T-cell (primary cell): ENCODE data around the gene NECTIN4. TPM values are rescaled to one million over a fixed set of nuclear protein-coding genes. Genes with fewer than 3 reads are reported as not detected.
"Not testable (repeated sequence)": the region's sequence is repeated elsewhere in the genome, so short reads cannot be mapped to it uniquely, and the experiment has no call there.

ENCODE experiments used
- ATAC-seq, 4 experiments: fragments of 200-7000 bp in 3 of 4; fragments of 150-1000 bp in 1 of 4; cut with Tn5 transposase; replicated peaks in 1 of 4; 1 replicate in 3 of 4; 2 replicates in 1 of 4; pipeline ENCODE4 v1.10.0; 2021; ENCODE audit warnings: moderate library complexity in 3 of 4, mild to moderate bottlenecking in 2 of 4, moderate number of reproducible peaks in 1 of 4
- CTCF ChIA-PET, 2 donors: fragments of 300-600 bp; sonication (Branson Sonifier 250); formaldehyde crosslinking; loops; one replicate each; lab custom pipeline; 2022; ENCODE audit warnings: antibody characterized with exemption in 2 of 2; lab: Charles Lee
- POLR2A ChIA-PET, 2 donors: fragments of 300-600 bp; sonication (Branson Sonifier 250); formaldehyde crosslinking; loops; one replicate each; lab custom pipeline; 2022; ENCODE audit warnings: antibody characterized with exemption in 2 of 2; lab: Charles Lee
- DNase-seq, 35 experiments: peaks; one replicate each; pipeline versions ENCODE4 v3.0.0 to v3.0.0-alpha.2; 2013 to 2023
- H3K27ac ChIP-seq: one replicate; pipeline ENCODE4 v1.5.1; 2013; ENCODE audit warnings: low read length
- H3K27me3 ChIP-seq, 2 experiments: replicated peaks in 1 of 2; 1 replicate in 1 of 2; 2 replicates in 1 of 2; pipeline versions ENCODE4 v1.6.1 to v1.7.0; 2013; ENCODE audit warnings: low read length in 1 of 2, mixed read lengths in 1 of 2; ENCODE audit not compliant: control insufficient read depth in 2 of 2, insufficient read depth in 2 of 2; ENCODE audit errors: extremely low read depth in 1 of 2
- H3K36me3 ChIP-seq, 2 donors: 1 replicate in 1 of 2; 2 replicates in 1 of 2; pipeline versions ENCODE4 v1.6.1 to v1.7.0; 2013; ENCODE audit warnings: low read length in 1 of 2; ENCODE audit not compliant: control insufficient read depth in 2 of 2, insufficient read depth in 1 of 2; ENCODE audit errors: extremely low read depth in 1 of 2
- H3K4me1 ChIP-seq, 2 experiments: 1 replicate in 1 of 2; 2 replicates in 1 of 2; pipeline versions ENCODE4 v1.6.1 to v1.7.0; 2013; ENCODE audit warnings: low read length in 2 of 2, mixed read lengths in 1 of 2; ENCODE audit not compliant: insufficient read depth in 2 of 2, control insufficient read depth in 1 of 2; ENCODE audit errors: extremely low read depth in 1 of 2
- H3K4me3 ChIP-seq, 2 donors: 1 replicate in 1 of 2; 2 replicates in 1 of 2; pipeline versions ENCODE4 v1.5.1 to v1.7.0; 2013; ENCODE audit warnings: mild to moderate bottlenecking in 2 of 2, low read length in 1 of 2, moderate library complexity in 1 of 2; ENCODE audit not compliant: control insufficient read depth in 1 of 2; ENCODE audit errors: extremely low read depth in 1 of 2
- H3K9me3 ChIP-seq: 2 replicates; pipeline ENCODE4 v1.7.0; 2013
- H3K27ac Mint-ChIP-seq, 2 donors: one replicate each; pipeline ENCODE4 v1.8.0; 2020 to 2021; ENCODE audit warnings: mild to moderate bottlenecking in 2 of 2, mixed read lengths in 2 of 2
- H3K27me3 Mint-ChIP-seq, 2 donors: one replicate each; pipeline ENCODE4 v1.8.0; 2021 to 2022; ENCODE audit warnings: mixed read lengths in 2 of 2
- H3K36me3 Mint-ChIP-seq: one replicate; pipeline ENCODE4 v1.8.0; 2021; ENCODE audit warnings: mixed read lengths
- H3K4me1 Mint-ChIP-seq, 3 donors: one replicate each; pipeline ENCODE4 v1.8.0; 2020 to 2022; ENCODE audit warnings: mixed read lengths in 3 of 3, mild to moderate bottlenecking in 1 of 3
- H3K4me3 Mint-ChIP-seq, 3 donors: one replicate each; pipeline ENCODE4 v1.8.0; 2020 to 2022; ENCODE audit warnings: mild to moderate bottlenecking in 3 of 3, mixed read lengths in 3 of 3, moderate library complexity in 3 of 3
- H3K9me3 Mint-ChIP-seq, 3 donors: one replicate each; pipeline ENCODE4 v1.8.0; 2020 to 2022; ENCODE audit warnings: mixed read lengths in 3 of 3
- WGBS: methylation state at CpG from one replicate; pipeline ENCODE4 v1.1.5; 2013; ENCODE audit warnings: missing lambda C conversion rate; ENCODE audit not compliant: insufficient coverage; 5-methylcytosine and 5-hydroxymethylcytosine counted together
- total RNA-seq, 35 experiments: library from RNA in 6 of 35; stranded (reverse) in 6 of 35; fragments of 120-200 nt in 1 of 35; gene quantifications; one replicate each; pipeline versions ENCODE4 v1.2.1 to v1.2.4 and lab custom pipeline; 2013 to 2026

NECTIN4 gene
- total RNA-seq, 5 donors from 2014 or later (not counting 1 experiment from before 2014, with no cell fraction given), result 0.06 TPM; not detected in 4

DNA sequence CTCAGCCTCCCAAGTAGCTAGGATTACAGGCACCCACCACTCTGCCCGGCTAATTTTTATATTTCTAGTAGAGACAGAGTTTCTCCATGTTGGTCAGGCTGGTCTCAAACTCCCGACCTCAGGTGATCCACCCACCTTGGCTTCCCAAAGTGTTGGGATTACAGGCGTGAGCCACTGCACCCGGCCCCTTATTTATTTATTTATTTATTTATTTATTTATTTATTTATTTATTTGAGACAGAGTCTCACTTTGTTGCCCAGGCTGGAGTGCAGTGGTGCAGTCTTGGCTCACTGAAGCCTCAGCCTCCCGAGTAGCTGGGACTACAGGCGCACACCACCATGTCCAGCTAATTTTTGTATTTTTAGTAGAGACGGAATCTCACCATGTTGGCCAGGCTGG lies 23.7 kb downstream of the NECTIN4 start:
- not testable (repeated sequence) for H3K9me3 ChIP-seq, DNase-seq, H3K27ac ChIP-seq, ATAC-seq, H3K9me3 Mint-ChIP-seq, H3K4me3 ChIP-seq, H3K27me3 Mint-ChIP-seq, H3K27me3 ChIP-seq
- peak overlapping the region; percentile 36 to 87 for H3K27ac Mint-ChIP-seq
- Histone ChIP-seq H3K4me1 (peaks cover 36 to 81% of the 10 kb centered on the region in 2 experiments), H3K36me3 (peaks cover 0 to 44% of the 10 kb centered on the region in 2 donors)
- peaks cover 76 to 85% (median 76%) of the 10 kb centered on the region in 3 donors for H3K4me1 Mint-ChIP-seq
- peak overlapping the region; percentile 43 to 100 (median 100) for H3K4me3 Mint-ChIP-seq
- ChIA-PET POLR2A (interaction anchor here in 1 of 2 donors (0.6 kb wide), 1 partner anchor 291 kb away, joined by 4 read pairs; no protein-coding TSS in a partner anchor), CTCF (interaction anchor here (0.7 to 1.4 kb wide), 3 partner anchors 20 to 32 kb away, joined by 3 read pairs; partner anchors contain the start of gene USF1 (in 1 of the 2))
- WGBS, result 78% methylated on average over 2 of the region's 7 CpGs
- H3K36me3 Mint-ChIP-seq, result peaks cover 29% of the 10 kb centered on the region

DNA sequence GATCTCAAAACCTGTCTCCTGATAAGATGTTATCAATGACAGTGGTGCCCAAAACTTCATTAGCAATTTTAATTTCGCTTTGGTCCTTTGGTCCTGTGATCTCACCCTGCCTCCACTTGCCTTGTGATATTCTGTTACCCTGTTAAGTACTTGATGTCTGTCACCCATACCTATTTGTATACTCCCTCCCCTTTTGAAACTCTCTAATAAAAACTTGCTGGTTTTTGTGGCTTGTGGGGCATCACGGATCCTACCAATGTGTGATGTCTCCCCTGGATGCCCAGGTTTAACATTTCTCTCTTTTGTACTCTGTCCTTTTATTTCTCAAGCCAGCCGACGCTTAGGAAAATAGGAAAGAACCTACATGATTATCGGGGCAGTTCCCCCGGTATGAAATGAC lies 25.4 kb downstream of the NECTIN4 start:
- Histone ChIP-seq H3K4me1 (peaks cover 30 to 88% of the 10 kb centered on the region in 2 experiments), H3K36me3 (peaks cover 6 to 57% of the 10 kb centered on the region in 2 donors)
- H3K4me1 Mint-ChIP-seq, result peaks cover 82 to 90% (median 83%) of the 10 kb centered on the region in 3 donors
- H3K36me3 Mint-ChIP-seq, result peaks cover 37% of the 10 kb centered on the region
- 41% methylated on average over 2 of the region's 6 CpGs for WGBS
- POLR2A ChIA-PET, H3K27me3 Mint-ChIP-seq, ATAC-seq, H3K27ac ChIP-seq, H3K27me3 ChIP-seq, DNase-seq, H3K9me3 ChIP-seq, H3K4me3 ChIP-seq, H3K9me3 Mint-ChIP-seq: not testable (repeated sequence)
- H3K4me3 Mint-ChIP-seq, result peak overlapping the region; percentile 63 to 100 (median 68)
- CTCF ChIA-PET, result interaction anchor here in 1 of 2 donors (0.7 kb wide), 2 partner anchors 245 to 818 kb away, joined by 3 to 4 read pairs; no protein-coding TSS in a partner anchor
- H3K27ac Mint-ChIP-seq, result peak overlapping the region; percentile 84

DNA sequence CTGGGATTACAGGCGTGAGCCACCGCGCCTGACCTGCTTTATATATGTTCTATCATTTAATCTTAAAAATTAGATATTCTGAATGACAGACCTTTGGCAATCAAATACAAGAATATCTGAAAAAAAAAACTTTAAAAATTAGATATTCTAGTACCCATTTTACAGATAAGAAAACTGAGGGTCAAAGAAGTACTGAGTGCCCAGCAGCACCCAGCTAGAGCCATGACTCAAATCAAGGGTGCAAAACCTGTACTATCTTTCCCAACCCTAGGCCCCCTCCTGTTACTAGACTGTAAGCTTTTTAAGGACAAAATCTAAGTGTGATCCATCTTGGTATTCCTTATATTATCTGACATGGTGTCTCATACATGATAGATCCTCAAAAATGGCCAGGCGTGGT lies 27.9 kb downstream of the NECTIN4 start:
- no peak overlapping the region for H3K4me3 ChIP-seq
- H3K27ac ChIP-seq, result no peak overlapping the region
- no peaks in the 10 kb centered on the region for H3K9me3 ChIP-seq
- Mint-ChIP-seq H3K4me1 (peaks cover 76 to 77% (median 76%) of the 10 kb centered on the region in 3 donors), H3K27me3 (no peaks in the 10 kb centered on the region), H3K9me3 (no peaks in the 10 kb centered on the region), H3K4me3 (peak overlapping the region in 1 of 3 donors; percentile 47), H3K36me3 (peaks cover 42% of the 10 kb centered on the region), H3K27ac (peak overlapping the region; percentile 28 to 63)
- ATAC-seq (no peak), DNase-seq (no peak)
- H3K4me1 ChIP-seq, result peaks cover 20 to 82% of the 10 kb centered on the region in 2 experiments
- H3K27me3 ChIP-seq, result no peaks in the 10 kb centered on the region
- WGBS, result no CpG with 5 or more reads among the region's 4 CpGs
- CTCF ChIA-PET, result interaction anchor here in 1 of 2 donors (0.9 to 1.3 kb wide), 2 partner anchors 15 to 105 kb away, joined by 3 to 5 read pairs; partner anchors contain the start of gene PPOX
- POLR2A ChIA-PET, result no interaction called here
- peaks cover 10 to 68% of the 10 kb centered on the region in 2 donors for H3K36me3 ChIP-seq

DNA sequence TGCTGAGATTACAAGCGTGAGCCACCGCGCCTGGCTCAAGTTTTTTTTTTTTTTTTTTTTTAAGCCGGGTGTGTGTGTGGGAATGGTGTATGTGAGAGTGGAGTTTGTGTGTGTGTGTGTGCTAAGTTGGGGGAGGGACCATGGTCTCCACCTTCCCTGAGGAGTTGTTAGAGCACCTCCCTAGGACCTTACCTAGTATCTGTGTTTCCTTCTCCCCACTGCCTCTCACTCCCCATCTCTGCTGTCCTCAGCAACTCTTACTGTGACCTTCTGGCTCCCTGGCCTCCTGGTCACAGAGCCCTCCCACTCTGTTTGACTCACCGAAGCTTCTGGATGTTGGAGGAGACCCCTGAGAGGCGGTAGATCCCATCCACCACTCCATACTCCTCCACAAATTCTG lies 30.1 kb downstream of the NECTIN4 start:
- no peaks in the 10 kb centered on the region for H3K27me3 Mint-ChIP-seq
- no peaks in the 10 kb centered on the region for H3K9me3 Mint-ChIP-seq
- CTCF ChIA-PET, result interaction anchor here in 1 of 2 donors (0.6 kb wide), 1 partner anchor 166 kb away, joined by 7 read pairs; no protein-coding TSS in a partner anchor
- no peak for ATAC-seq
- peak overlapping the region; percentile 34 to 73 for H3K27ac Mint-ChIP-seq
- H3K36me3 Mint-ChIP-seq, result peaks cover 43% of the 10 kb centered on the region
- DNase-seq, result no peak
- H3K27me3 ChIP-seq, result no peaks in the 10 kb centered on the region
- peaks cover 10 to 69% of the 10 kb centered on the region in 2 experiments for H3K4me1 ChIP-seq
- POLR2A ChIA-PET, result interaction anchor here in 1 of 2 donors (0.6 to 1.8 kb wide), 3 partner anchors 11 to 57 kb away, joined by 3 to 8 read pairs (median 4); partner anchors contain the start of genes ARHGAP30 and USF1
- H3K4me1 Mint-ChIP-seq, result peaks cover 62 to 65% (median 65%) of the 10 kb centered on the region in 3 donors
- no peak overlapping the region for H3K4me3 ChIP-seq
- H3K4me3 Mint-ChIP-seq, result peak overlapping the region in 1 of 3 donors; percentile 25
- H3K27ac ChIP-seq, result no peak overlapping the region
- no CpG with 5 or more reads among the region's 6 CpGs for WGBS
- H3K36me3 ChIP-seq, result peaks cover 16 to 78% of the 10 kb centered on the region in 2 donors
- no peaks in the 10 kb centered on the region for H3K9me3 ChIP-seq

DNA sequence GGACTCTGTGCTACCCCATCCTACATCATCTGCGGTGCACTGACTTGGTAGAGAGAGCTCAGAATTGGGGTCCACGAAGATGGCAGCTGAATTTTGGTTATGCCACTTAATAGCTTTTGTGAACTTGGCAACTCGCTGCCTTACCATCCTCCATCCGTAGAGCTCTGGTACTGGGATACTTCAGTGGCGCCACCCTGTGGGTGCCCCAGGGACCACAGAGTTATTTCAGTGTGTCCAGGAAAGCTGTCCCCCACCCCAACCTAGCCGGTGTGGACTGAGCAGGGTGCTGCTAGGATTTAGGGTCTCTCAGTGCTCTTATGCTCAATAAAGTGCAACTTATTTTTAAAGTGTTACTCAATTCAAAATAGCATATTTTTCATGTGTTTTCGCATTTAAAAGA lies 34.6 kb downstream of the NECTIN4 start:
- no peaks in the 10 kb centered on the region for H3K9me3 Mint-ChIP-seq

DNA sequence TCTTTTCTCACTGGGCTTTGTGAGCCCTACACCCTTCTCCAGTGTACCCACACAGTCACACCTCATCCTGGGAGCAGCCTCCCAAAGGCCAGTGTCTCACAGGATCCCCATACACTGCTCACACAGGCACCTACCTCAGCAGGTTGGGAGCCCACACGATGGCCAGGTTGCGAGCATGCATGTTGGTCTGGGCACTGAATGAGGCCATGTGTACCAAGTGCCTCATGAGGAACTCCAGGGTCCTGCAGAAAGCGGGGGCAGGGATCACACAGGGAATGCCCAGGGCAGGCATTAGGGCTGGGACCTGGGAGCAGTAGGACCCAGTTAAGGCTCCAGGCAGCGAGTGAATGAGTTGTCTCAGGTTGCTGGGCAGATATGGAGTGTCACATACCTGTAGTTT lies 35.1 kb downstream of the NECTIN4 start:
- Mint-ChIP-seq H3K4me1 (peaks cover 24 to 31% (median 31%) of the 10 kb centered on the region in 3 donors), H3K9me3 (no peaks in the 10 kb centered on the region), H3K27ac (peak overlapping the region in 1 of 2 donors; percentile 63), H3K4me3 (no peak overlapping the region), H3K36me3 (peaks cover 52% of the 10 kb centered on the region), H3K27me3 (no peaks in the 10 kb centered on the region)
- ATAC-seq (no peak), DNase-seq (no peak)
- Histone ChIP-seq H3K4me1 (peaks cover 0 to 43% of the 10 kb centered on the region in 2 experiments), H3K4me3 (no peak overlapping the region), H3K36me3 (peaks cover 35 to 88% of the 10 kb centered on the region in 2 donors), H3K27me3 (no peaks in the 10 kb centered on the region), H3K27ac (no peak overlapping the region), H3K9me3 (no peaks in the 10 kb centered on the region)
- WGBS, result 96% methylated on average over 4 of the region's 4 CpGs
- POLR2A ChIA-PET, result interaction anchor here in 1 of 2 donors (1.0 kb wide), 1 partner anchor 10 kb away, joined by 5 read pairs; no protein-coding TSS in a partner anchor
- CTCF ChIA-PET, result interaction anchor here (0.6 to 0.9 kb wide), 4 partner anchors 10 to 176 kb away, joined by 3 to 4 read pairs (median 4); partner anchors contain the start of gene TSTD1 (in 1 of the 2)

More for the DNA sequence above, 34.6 kb downstream of the NECTIN4 start:
- Mint-ChIP-seq H3K4me1 (peaks cover 30 to 37% (median 37%) of the 10 kb centered on the region in 3 donors), H3K4me3 (no peak overlapping the region), H3K27ac (no peak overlapping the region), H3K36me3 (peaks cover 52% of the 10 kb centered on the region), H3K27me3 (no peaks in the 10 kb centered on the region)
- WGBS, result 90% methylated on average over 5 of the region's 7 CpGs
- no peak overlapping the region for H3K27ac ChIP-seq
- CTCF ChIA-PET, result interaction anchor here in 1 of 2 donors (0.6 to 0.9 kb wide), 4 partner anchors 10 to 43 kb away, joined by 3 to 4 read pairs (median 4); partner anchors contain the start of gene TSTD1
- H3K4me3 ChIP-seq, result no peak overlapping the region
- DNase-seq, result no peak
- peaks cover 40 to 88% of the 10 kb centered on the region in 2 donors for H3K36me3 ChIP-seq
- H3K4me1 ChIP-seq, result peaks cover under 1 to 49% of the 10 kb centered on the region in 2 experiments
- H3K27me3 ChIP-seq, result no peaks in the 10 kb centered on the region
- POLR2A ChIA-PET, result no interaction called here
- H3K9me3 ChIP-seq, result no peaks in the 10 kb centered on the region
- ATAC-seq, result no peak
